Ishikawa (cell line): ENCODE measurements around the gene EPS8L2.

Source experiments
- CEBPB ChIP-seq: IDR thresholded peaks from 2 replicates; pipeline ENCODE4 v1.6.1; 2012
- CREB1 ChIP-seq: IDR thresholded peaks from 2 replicates; pipeline ENCODE4 v1.6.1; 2012; ENCODE audit warnings: low read depth
- EGR1 ChIP-seq: IDR thresholded peaks from 2 replicates; pipeline ENCODE4 v1.6.1; 2012
- EP300 ChIP-seq: IDR thresholded peaks from 2 replicates; pipeline ENCODE4 v1.6.1; 2012; ENCODE audit warnings: borderline replicate concordance
- FOXM1 ChIP-seq: IDR thresholded peaks from 2 replicates; pipeline ENCODE4 v1.6.1; 2012; ENCODE audit warnings: low read depth, borderline replicate concordance
- MAX ChIP-seq: IDR thresholded peaks from 2 replicates; pipeline ENCODE4 v1.6.1; 2012
- NFIC ChIP-seq: IDR thresholded peaks from 2 replicates; pipeline ENCODE4 v1.6.1; 2012
- RAD21 ChIP-seq: IDR thresholded peaks from 2 replicates; pipeline ENCODE4 v1.6.1; 2012; ENCODE audit warnings: low read depth
- REST ChIP-seq: IDR thresholded peaks from 2 replicates; pipeline ENCODE4 v1.6.1; 2012; ENCODE audit warnings: low read depth, mild to moderate bottlenecking
- TAF1 ChIP-seq: IDR thresholded peaks from 2 replicates; pipeline ENCODE4 v1.6.1; 2012; ENCODE audit warnings: low read depth, mild to moderate bottlenecking
- TCF12 ChIP-seq: IDR thresholded peaks from 2 replicates; pipeline ENCODE4 v1.6.1; 2012; ENCODE audit warnings: low read depth
- TEAD4 ChIP-seq: IDR thresholded peaks from 2 replicates; pipeline ENCODE4 v1.6.1; 2012
- USF1 ChIP-seq: IDR thresholded peaks from 2 replicates; pipeline ENCODE4 v1.6.1; 2012
- YY1 ChIP-seq: IDR thresholded peaks from 2 replicates; pipeline ENCODE4 v1.6.1; 2012; ENCODE audit warnings: low read depth
- ZBTB7A ChIP-seq: IDR thresholded peaks from 2 replicates; pipeline ENCODE4 v1.6.1; 2012; ENCODE audit warnings: low read depth

EPS8L2 gene

GRCh38 chr11:766936-767210 is 60.8 kb downstream of the EPS8L2 start:
- TF ChIP-seq REST (no peak), MAX (no peak), EGR1 (no peak), CREB1 (no peak), YY1 (no peak), FOXM1 (no peak), TEAD4 (no peak), TAF1 (no peak), EP300 (no peak), ZBTB7A (no peak), TCF12 (no peak), RAD21 (no peak), USF1 (no peak)

- no peak for TF ChIP-seq TCF12
- no peak for TF ChIP-seq CEBPB
Observed at GRCh38 chr11:767238-767637, 61.2 kb downstream of the EPS8L2 start.

GRCh38 chr11:769887-770641 is 64.0 kb downstream of the EPS8L2 start:
- TF ChIP-seq YY1 (no peak), ZBTB7A (no peak)

GRCh38 chr11:770642-771616 is 64.9 kb downstream of the EPS8L2 start:
- no peak for TF ChIP-seq MAX
- no peak for TF ChIP-seq TAF1
- TF ChIP-seq REST, result no peak

- TF ChIP-seq USF1 (no peak), ZBTB7A (peak; percentile 65; the same call in 1 of the 2 replicates)
Observed at GRCh38 chr11:771617-772204, 65.7 kb downstream of the EPS8L2 start.

- TF ChIP-seq TAF1, result no peak
- no peak for TF ChIP-seq TCF12
- no peak for TF ChIP-seq USF1
- TF ChIP-seq CEBPB, result no peak
- TF ChIP-seq YY1, result no peak
- TF ChIP-seq FOXM1, result no peak
- TF ChIP-seq EP300, result no peak
- no peak for TF ChIP-seq ZBTB7A
- TF ChIP-seq EGR1, result no peak
- no peak for TF ChIP-seq TEAD4
- no peak for TF ChIP-seq REST
- no peak for TF ChIP-seq CREB1
- no peak for TF ChIP-seq NFIC
- TF ChIP-seq MAX, result no peak
- no peak for TF ChIP-seq RAD21
Observed at GRCh38 chr11:772429-773390, 66.7 kb downstream of the EPS8L2 start.
